Chondrocyte (in vitro differentiated cells): ENCODE measurements around the gene SALL2. TPM values are rescaled to one million over a fixed set of nuclear protein-coding genes. Genes with fewer than 3 reads are reported as not detected.
A peak's percentile ranks its signal among the peaks of the same experiment; 100 is the strongest.

Experiments
- DNase-seq: peaks from one replicate; pipeline ENCODE4 v3.0.0; 2021; ENCODE audit warnings: mixed read lengths, low spot score
- H3K27ac Mint-ChIP-seq: one replicate; pipeline ENCODE4 v1.8.0; 2021; ENCODE audit warnings: mild to moderate bottlenecking, moderate library complexity, mixed read lengths; ENCODE audit not compliant: unreplicated experiment
- H3K27me3 Mint-ChIP-seq: 2 replicates; pipeline ENCODE4 v1.8.0; 2021; ENCODE audit warnings: low read depth, mixed read lengths
- H3K36me3 Mint-ChIP-seq: 2 replicates; pipeline ENCODE4 v1.8.0; 2021; ENCODE audit warnings: low read depth, mixed read lengths
- H3K4me1 Mint-ChIP-seq: 2 replicates; pipeline ENCODE4 v1.8.0; 2021; ENCODE audit warnings: low read depth, mild to moderate bottlenecking, mixed read lengths
- H3K4me3 Mint-ChIP-seq: one replicate; pipeline ENCODE4 v1.8.0; 2021; ENCODE audit warnings: mild to moderate bottlenecking, moderate library complexity, mixed read lengths; ENCODE audit not compliant: unreplicated experiment
- H3K9me3 Mint-ChIP-seq: 2 replicates; pipeline ENCODE4 v1.8.0; 2021; ENCODE audit warnings: low read depth, mixed read lengths
- total RNA-seq: library from RNA; stranded (reverse); gene quantifications from 3 replicates; pipeline ENCODE4 v1.2.1, GENCODE V29; 2021
- TF ChIP-seq, protein P1 (sequence below): fragments of 200-600 bp; sonication (generic); IDR thresholded peaks from 2 replicates; pipeline ENCODE4 v1.5.0; 2021; ENCODE audit warnings: antibody characterized with exemption, mild to moderate bottlenecking, moderate library complexity

The SALL2 gene
- total RNA-seq, 1 donor from 2014 or later: 10.1 TPM

DNA sequence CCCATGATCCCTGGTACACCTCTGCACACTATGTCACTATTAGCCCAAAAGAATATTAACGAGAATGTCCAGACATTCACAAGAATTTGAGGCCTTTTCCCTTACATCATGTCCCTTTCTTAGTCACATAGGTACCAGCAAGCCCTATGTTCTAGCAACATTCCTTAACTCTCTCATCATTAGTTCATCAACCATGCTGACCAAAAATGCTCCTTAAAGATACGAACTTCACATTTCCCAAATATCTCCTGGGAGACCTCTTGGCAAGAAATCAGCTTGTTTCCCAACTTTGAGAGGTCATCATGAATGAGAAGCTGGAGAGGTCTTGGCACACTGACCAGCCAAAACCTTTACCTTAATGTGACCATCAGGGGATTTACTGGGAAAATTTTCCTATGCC is 4.6 kb downstream of the SALL2 start:
- no peak for DNase-seq
- Mint-ChIP-seq H3K36me3 (peaks cover 6% of the 10 kb centered on the region), H3K27me3 (no peaks in the 10 kb centered on the region), H3K4me1 (peaks cover 4% of the 10 kb centered on the region), H3K4me3 (no peak overlapping the region), H3K9me3 (no peaks in the 10 kb centered on the region), H3K27ac (no peak overlapping the region)
- TF ChIP-seq, protein P1, sequence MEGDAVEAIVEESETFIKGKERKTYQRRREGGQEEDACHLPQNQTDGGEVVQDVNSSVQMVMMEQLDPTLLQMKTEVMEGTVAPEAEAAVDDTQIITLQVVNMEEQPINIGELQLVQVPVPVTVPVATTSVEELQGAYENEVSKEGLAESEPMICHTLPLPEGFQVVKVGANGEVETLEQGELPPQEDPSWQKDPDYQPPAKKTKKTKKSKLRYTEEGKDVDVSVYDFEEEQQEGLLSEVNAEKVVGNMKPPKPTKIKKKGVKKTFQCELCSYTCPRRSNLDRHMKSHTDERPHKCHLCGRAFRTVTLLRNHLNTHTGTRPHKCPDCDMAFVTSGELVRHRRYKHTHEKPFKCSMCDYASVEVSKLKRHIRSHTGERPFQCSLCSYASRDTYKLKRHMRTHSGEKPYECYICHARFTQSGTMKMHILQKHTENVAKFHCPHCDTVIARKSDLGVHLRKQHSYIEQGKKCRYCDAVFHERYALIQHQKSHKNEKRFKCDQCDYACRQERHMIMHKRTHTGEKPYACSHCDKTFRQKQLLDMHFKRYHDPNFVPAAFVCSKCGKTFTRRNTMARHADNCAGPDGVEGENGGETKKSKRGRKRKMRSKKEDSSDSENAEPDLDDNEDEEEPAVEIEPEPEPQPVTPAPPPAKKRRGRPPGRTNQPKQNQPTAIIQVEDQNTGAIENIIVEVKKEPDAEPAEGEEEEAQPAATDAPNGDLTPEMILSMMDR: no peak

DNA sequence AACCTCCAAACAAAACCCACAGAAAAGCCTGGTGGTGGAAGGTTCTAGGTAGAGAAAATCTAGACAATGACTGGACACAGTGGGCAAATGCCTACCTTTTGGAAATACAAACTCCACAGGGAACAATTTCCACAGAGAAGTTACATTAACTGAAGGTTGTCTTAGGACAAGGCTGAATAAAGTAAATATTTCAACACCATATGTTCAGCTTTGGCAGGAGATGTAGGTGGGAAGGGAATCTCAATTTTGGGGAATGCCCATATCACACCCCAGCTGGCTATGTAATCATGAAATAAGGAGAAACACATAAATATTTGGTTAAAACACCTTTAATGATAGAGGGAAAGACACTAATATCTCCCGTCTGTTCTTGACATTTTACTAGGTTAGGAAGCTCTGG is 5.4 kb downstream of the SALL2 start:
- DNase-seq: no peak
- Mint-ChIP-seq H3K36me3 (peaks cover 6% of the 10 kb centered on the region), H3K27me3 (no peaks in the 10 kb centered on the region), H3K9me3 (no peaks in the 10 kb centered on the region), H3K27ac (no peak overlapping the region), H3K4me1 (peaks cover 4% of the 10 kb centered on the region), H3K4me3 (no peak overlapping the region)
- TF ChIP-seq, protein P1: no peak

DNA sequence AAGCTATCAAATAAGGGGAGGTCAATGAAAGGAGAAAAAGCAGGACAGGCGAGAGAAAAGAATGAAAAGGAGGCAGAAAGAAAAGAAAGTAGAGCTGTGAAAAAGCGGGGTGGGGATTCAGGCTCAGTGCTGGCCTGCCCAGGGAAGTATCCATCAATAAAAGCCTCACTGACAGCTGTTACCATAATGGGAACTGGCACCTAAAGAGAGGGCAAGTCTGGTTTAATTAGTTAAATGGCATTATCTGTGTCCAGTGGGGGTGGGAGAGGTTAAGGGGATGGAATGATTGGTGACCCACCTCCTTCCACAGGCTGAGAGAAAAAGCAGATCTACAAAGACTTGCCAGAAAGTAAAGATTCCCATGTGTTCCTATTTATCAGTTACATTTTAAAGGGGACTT is 7.4 kb downstream of the SALL2 start:
- no peak for DNase-seq
- Mint-ChIP-seq H3K4me3 (no peak overlapping the region), H3K36me3 (peaks cover 3% of the 10 kb centered on the region), H3K4me1 (no peaks in the 10 kb centered on the region), H3K27me3 (no peaks in the 10 kb centered on the region), H3K9me3 (no peaks in the 10 kb centered on the region), H3K27ac (no peak overlapping the region)
- TF ChIP-seq, protein P1: no peak

DNA sequence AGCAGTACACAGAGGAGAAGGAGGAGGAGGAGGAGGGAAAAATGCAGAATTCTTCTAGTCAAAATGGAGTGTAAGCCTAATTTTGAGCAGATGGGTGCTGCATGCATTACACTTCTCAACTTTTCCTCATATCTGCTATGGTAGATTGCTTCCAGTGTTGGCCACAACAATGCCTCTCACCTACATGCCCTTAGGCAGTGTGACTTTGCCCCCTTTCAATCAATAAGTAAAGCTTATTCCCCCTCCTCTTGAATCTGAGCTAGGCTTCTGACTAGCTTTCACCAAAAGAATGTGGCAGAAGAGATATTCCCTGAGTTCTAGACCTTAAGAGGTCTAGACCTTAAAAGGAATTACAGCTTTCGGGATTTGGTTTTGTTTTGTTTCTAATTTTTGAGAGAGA is 11.8 kb downstream of the SALL2 start:
- no peaks in the 10 kb centered on the region for H3K36me3 Mint-ChIP-seq
- no peak for DNase-seq
- peaks cover 21% of the 10 kb centered on the region for H3K4me1 Mint-ChIP-seq
- peaks cover 4% of the 10 kb centered on the region for H3K9me3 Mint-ChIP-seq
- H3K27ac Mint-ChIP-seq: no peak overlapping the region
- TF ChIP-seq, protein P1: no peak
- no peaks in the 10 kb centered on the region for H3K27me3 Mint-ChIP-seq
- H3K4me3 Mint-ChIP-seq: no peak overlapping the region

DNA sequence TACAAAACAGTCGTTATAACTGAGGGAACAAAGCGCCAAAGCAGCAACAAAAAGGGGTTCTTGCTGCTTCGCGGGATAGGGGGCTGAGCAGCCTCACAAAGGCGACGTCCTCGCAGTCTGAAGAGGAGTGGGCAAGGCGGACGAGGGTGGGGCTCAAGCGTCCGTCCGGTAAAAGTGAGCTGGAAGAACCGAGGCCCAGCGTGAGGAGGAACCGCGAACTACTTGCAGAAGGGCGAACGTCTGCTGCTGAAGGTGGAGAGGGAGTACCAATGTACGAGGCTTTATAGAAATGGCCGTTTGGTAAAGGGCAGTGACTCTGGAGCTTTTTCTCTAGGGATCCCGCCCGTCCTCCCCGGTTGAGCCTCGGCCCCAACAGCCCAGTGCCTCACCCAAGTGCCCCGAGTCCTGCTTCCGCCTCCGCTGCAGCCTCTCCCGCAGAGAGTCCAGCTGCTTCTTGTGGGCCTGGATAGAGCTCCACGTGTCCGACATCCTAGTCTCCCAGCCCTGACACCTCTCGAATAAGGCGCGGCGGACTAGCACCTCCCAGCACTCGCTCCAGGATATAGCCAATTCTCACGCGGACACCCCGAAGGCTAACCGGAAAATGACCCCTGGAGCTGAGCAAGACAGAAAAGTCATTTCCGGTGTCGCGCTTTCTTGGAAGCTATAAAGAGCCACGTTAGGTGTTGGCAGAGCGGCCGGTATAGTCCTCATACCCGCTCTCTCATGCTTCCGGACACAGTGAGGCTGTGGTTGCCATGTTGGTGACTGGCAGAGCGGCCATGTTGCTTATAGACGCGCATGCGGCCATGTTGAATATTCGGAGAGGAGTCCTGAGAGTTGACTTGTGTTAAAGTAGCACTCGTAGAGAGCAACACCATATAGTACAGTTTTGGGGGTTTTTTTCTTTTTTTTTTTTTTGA is 15.2 kb downstream of the SALL2 start, which contains the start of gene METTL3:
TSS of gene METTL3 (minus strand) at position 606 of the 923 bp plus-strand sequence. CDS start at position 489, 117 bp downstream.
- TF ChIP-seq, protein P1: no peak

More for the DNA sequence above, 15.2 kb downstream of the SALL2 start, which contains the start of gene METTL3:
- peak within 1 kb of the TSS; percentile 98 for H3K27ac Mint-ChIP-seq
- H3K4me3 Mint-ChIP-seq: peak within 1 kb of the TSS; percentile 99
- peaks cover 28% of the 10 kb centered on the region for H3K4me1 Mint-ChIP-seq
- peak; percentile 97 for DNase-seq
- no peaks in the 10 kb centered on the region for H3K27me3 Mint-ChIP-seq
- H3K9me3 Mint-ChIP-seq: peaks cover 4% of the 10 kb centered on the region
- peaks cover 1% of the 10 kb centered on the region for H3K36me3 Mint-ChIP-seq
